ENCODE results near the gene GRID1.
"Not testable (repeated sequence)": the region's sequence is repeated elsewhere in the genome, so short reads cannot be mapped to it uniquely, and the experiment has no call there.

The GRID1 gene

DNA sequence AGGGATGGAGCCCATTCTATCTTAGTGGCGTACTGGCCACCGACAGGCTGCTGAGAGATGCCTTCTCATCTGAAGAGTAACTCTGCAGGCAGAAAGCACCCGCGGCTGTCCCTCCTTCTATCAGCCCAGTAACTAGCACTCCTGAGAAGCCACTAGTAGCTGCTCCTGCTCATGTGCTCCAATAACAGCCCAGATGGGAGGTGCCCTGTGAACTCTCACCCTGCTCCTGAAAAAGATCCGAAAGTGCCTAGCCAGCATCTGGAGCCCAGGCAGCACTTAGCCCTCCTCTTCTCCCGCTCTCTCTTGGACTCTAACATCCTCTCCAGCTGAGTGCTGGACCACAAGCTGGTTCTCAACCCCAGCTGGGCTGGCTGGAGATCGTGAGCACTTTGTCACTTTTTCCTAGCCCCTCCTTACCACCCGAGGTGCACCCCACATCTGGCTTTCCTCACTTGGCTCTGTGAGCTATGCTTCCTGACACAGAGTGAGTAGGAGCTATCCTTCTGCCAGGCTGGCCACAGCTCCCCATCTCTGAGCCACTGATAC lies 239.2 kb downstream of the GRID1 start:
- no peak for DNase-seq

DNA sequence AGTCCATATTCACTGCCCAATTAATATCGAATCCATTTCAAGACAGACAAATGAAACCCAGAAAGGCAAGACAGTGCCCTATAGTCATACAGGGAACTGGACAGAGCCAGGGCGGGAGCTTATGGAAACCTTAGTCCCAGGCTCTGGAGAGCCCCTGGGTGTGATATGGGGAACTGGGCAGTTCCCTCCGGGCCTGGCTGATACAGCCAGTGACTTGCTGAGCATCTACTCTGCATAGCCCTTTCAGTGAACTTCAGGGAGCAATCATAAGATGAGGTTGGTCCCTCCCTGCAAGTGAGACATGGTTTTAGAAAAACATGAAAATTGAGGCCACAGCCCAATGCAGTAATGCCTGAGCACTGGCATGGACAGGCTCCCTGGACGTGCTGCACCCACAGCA lies 241.9 kb downstream of the GRID1 start:
- DNase-seq = no peak

DNA sequence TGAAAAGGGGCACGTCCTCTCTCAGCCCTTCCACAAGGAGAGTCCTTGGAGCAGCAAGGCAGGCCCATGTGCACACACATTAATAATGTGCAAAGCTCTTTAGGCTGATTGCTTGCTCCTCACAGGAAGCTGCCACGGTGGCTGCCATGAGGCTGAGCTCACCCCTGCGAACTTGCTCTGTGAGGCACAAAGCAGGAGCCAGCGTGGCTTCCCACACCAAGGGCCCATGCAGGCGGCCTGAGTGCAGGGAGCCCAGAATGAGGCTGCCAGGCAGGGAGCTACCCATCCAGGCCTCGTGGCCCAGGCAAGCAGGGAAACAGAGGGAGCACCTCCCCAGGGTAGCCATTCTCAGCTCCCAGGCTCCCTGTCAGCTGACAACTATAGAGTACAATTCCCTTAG lies 242.9 kb downstream of the GRID1 start:
- no peak for DNase-seq

DNA sequence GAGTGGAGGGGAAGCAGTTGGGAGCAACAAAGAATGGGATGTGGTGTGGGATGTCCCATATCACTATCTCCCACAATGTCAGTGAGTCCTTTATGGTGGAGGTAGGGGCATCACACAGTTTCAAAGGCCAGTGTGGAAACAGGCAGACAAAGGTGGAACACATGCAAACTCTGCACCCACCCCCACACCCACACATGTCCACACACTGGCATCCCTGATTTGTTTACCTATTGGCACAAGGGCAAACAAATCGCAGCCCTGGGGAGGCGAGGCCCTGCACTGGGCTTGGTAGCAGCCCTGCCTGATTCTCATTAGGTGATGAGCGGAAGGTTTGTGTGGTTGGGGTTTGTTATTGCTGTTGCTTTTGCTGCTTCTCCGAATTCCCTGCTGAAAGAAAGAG lies 243.3 kb downstream of the GRID1 start:
- DNase-seq = no peak

DNA sequence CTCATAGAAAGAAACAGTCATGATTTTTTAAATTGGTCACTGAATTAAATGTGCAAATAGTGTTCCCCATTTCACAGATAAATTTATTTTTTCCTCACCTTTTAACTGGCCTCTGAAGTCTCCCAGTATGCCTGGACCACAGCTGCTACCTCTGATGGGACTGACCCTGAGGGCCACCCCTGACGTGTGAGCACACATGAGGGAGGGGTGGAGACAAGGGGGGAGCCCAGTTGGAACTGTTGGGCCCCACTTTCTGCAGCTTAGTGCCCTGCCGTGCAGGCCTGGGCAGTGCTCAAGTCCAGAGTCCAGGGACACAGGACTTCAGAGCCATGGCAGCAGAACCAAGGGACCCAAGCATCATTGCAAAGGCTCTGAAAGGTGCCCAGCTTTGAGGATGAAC lies 243.9 kb downstream of the GRID1 start:
- DNase-seq = no peak

DNA sequence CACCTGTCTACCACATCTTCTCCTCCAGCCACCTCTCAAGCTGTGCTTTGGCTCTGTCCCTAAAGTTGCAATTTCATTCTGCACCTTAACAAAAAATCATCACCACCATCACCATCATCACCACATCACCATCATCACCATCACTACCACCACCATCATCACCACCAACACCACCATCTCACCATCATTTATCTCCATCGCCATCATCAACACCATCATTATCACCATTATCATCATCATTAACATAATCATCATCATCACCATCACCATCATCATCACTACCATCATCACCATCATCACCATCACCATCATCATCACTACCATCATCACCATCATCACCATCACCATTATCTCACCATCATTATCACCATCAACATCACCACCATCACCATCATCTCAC lies 245.4 kb downstream of the GRID1 start:
- no peak for DNase-seq

DNA sequence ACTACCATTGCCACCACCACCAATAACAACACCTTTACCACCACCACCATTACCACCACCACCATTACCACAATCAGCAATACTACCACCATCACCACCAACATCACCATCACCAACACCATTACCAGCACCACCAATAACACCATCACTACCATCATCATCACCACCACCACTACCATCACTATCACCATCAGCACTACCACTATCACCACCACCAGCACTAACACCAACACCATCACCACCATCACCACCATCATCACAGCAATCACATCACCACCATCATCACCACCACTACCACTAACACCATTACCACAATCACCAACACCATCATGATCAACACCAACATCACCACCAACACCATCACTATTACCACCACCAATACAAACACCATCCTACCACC lies 249.5 kb downstream of the GRID1 start:
- no peak for DNase-seq

DNA sequence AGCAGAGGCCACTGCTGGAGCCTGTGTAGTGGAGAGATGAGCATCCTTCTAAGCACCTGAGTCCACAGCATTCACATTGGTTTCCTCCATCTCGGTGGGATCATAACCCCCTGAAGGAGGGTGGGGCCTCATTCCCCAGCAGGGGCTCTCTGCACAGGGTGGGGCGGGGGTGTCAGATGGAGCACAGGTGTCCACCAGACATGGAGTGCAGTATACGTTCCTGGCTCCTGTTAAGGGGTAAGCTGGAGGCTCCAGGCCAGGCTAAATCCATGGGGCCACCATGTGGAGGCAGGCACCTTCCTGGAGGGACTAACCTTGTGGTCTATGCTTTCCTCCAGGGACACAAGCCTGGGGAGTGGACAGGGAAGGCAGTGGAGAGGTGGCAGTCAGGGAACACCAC lies 252.6 kb downstream of the GRID1 start:
- DNase-seq = no peak

DNA sequence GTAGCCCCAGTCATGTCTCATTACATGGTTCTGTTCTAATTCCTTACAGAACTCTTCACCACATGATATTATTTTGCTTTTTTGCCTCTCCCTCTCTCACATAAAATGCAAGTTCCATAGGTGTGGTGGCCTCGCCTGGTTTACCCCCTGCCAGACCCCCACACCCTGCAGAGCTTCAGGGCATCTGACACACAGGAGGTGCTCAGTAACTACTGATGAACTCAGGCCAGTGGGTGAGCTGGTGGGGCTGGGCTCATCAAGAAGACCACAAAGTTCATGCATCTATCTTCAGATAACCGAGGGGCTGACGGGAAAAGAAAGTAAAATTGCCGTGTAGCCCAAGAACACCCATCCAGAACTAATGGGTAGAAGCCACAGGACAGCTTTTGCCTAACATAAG lies 253.1 kb downstream of the GRID1 start:
- no peak for DNase-seq

DNA sequence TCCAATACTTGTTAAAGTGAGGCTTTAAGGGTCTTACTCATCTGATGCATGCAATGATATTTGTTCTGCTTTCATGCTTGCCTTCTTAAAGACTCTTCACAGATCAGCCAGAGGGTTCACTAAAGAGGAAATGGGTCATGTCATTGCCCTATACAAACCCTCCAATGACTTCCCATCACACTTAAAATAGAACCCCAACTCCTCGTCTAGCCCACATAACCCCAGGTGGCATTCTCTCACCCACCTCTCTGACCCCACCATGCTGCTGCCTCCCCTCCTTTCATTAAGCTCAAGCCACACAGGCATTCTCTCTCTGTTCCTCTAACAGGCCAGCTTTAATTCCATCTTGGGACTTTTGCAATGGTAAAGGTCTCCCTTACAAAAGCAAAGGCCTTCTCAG lies 253.6 kb downstream of the GRID1 start:
- no peak for DNase-seq

DNA sequence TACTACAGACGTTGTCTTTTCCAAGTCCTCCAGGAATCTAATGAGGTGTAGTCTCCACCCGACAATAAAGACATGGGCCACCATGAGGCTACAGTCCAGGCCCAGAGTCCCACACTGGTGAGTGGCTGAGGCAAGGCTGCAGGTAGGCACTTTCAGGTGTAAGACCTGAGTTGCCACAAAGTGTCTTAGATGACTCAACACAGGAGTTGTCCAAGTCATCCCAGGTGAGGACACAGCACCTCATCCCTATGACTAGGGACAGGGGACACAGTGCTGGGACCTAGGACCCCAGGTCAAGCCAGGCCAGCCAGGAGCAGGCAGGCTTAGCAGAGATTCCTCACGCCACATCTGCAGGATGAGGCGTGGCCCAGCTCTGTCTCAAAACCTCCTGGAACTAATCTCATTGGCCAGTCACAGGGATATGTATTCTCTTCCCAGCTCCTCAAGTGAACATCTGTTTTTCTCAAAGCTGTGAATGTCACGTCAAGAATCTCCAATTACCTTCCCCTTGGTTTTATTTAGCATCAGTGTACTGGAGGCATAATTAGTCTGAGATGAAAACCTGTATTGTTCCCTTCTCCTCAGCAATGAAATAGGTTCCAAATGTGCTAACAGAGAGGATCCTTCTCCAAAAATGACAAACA lies 254.6 kb downstream of the GRID1 start:
- DNase-seq = no peak

DNA sequence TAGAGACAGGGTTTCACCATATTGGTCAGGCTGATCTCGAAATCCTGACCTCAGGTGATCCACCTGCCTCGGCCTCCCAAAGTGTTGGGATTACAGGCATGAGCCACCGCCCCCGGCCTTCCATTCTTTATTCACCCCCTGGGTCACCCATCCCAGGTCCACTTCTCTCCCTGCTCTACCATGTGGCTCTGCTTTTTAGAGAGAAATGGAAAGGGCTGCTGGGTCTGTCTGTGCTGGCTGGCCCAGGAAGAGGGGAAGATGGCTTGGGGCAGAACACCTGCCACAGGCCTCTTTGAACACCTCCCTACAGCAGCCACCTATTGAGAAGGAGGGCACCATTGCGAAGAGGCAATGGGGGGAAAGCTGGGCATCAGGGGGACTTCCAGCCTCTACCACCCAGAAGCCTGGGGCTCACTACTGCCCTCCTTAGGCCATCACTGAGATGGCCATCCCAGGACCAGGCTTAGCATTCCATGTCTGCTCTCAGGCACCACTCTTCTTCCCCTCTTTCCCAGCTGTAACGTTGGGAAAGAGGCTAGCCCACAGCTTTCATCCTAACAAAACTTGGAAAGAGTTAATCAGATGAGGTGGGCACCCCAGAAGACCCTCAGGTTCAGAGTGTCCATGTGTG lies 256.3 kb downstream of the GRID1 start:
- DNase-seq = no peak

DNA sequence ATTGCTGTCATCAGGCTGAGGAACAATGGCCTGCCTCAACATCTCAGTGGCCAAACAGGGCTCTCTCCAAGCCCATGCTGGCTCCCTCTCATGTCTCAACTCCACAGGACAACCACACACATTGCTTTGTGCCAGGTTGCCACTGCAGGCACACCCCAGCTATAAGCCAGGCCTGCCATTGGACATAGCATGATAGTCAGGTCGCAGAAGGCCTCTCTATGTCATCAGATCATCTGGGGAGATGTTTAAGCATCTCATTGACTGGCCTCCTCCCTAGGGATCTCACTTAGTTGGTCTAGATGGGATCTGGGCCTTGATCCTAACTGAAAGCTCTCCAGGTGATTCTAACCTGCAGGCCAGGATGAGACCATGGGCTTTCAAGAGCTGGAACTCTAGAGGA lies 257.2 kb downstream of the GRID1 start:
- no peak for DNase-seq

DNA sequence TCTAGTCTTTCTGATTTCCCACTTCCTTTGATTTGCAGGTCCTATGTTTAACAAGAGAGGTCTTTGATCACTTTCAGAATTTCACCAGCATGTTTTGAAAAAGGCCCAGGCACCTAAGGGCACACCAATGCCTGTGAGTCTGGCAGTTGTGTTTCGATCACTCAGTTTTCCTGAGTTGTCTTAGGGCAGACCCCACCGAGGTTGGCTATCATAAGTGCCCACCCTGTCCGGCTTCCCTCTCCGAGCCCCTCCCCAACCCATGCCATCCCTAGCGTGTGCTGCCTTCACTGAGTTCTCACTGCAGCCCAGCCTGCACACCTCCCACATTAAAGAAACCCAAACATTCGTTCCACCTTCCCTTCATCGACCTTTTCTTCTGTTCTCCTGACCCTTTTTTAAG lies 257.9 kb downstream of the GRID1 start:
- DNase-seq = no peak

DNA sequence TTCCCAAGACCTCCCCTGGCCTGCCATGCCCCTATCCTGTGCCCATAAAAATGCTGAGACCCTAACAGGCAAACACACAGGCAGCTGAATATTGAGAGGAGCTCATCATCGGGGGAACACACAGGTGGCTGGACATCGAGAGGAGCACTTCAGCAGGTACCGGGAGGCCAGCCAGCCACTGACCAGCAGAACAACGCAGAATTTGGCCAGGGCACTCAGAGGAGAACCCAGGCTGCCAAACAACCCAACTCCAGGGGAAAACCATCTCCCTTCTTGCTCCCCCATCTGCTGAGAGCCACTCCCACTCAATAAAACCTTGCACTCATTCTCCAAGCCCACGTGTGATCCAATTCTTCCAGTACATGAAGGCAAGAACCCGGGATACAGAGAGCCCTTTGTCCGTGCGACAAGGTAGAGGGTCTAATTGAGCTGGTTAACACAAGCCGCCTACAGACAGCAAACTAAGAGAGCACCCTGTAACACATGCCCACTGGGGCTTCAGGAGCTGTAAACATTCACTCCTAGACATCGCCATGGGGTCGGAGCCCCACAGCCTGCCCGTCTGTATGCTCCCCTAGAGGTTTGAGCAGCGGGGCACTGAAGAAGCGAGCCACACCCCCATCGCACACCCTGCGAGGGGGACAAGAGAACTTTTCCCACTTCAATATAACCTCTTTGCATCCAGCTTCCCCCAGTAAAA lies 258.8 kb downstream of the GRID1 start:
- DNase-seq = not testable (repeated sequence)

DNA sequence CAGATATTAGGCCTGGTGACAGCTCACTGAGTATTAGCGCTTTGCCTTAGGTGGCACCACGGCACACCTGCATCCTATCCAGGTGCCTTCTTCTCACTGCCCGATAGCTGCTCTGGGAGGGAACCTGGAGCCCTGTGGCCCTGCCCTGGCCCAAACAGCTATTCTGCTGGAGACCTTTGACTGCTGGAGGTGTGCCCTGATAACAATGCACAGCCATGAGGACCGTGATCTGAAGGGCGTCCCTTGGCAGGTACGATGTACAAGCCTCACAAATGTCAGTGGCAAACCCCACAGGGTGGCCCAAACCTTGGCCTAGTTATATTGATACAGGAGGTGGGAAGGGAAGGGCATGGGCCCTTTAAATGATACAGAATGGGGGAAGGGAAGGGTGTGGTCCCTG lies 259.5 kb downstream of the GRID1 start:
- no peak for DNase-seq

DNA sequence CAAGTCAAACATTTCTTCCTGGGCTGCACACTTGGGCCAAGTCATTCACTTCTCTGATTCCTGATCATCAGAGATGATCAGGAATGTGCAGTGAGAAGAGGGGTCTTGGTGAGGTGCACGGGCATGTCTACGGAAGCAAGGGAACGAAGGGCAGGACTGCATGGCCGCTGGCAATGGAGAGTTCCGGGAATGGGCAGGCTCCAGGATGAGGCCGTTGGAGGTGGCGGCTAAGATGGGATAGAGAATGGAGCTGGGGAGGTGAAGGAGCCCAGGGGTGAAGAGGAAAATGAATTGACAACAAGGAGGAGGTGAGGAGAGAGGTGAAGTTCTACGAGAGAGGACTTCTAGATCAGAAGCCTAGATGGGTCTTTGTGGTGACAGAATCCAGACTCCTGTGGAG lies 260.0 kb downstream of the GRID1 start:
- DNase-seq = no peak

DNA sequence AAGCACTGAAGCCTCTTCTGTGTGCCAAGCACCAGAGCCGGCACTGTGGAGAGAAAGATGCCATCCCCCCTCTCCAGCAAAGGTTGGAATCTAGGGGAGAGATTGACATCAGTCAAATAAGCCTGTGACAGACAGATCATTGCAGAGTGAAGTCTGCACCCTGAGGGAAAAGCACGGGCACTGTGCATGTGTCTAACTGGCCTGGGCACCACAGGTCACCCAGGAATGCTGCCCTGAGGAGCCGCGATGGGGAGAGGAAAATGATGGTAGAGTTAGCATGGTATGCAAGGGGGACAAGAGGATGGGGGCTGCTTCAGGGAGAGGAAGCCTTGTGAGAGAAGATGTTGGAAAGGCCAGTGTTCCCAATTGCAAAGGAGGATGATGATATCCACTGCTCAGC lies 261.0 kb downstream of the GRID1 start:
- no peak for DNase-seq

DNA sequence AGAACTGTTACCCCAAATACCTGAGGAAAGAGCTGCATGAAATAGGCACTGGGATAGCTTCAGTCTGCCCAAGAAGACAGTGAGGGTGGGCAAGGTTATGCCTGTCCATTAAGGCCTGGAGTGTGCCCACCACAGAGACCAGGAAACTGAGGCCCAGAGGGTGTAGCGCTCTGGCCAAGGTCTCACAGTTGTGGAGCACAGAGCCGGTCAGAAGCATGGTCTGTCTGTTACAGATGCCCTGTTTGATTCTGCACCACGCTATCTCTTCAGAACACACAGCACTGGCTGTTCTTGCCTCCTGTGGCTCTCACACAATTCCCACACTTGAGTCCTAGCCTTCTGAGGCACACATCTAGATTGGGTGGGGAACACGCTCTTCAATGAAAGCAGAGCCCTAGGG lies 261.4 kb downstream of the GRID1 start:
- DNase-seq = no peak

DNA sequence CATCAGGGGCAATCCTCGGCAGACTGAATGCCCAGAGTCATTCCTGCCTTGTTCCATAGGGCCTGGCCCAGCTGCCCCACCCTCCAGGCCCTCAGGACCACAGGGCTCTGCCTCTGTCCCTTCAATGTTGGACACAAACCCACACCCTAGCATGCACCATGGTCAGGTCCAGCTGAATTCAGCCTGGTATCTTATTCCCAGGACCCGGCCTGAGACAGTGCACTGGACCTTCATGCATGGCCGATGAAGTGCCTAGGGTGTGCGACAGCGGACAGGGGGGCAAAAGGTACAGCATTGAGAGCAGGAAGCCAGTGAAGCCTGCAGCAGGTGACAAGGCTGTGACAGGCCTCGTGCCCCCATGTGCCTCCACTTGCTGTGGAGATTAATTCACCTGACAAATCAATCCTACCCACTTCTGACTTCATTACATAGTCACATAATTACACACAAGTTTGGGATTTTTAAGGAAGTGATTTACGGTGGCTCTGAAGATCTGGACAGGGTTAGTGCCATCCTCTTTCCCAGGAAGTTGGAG lies 261.9 kb downstream of the GRID1 start:
- DNase-seq = no peak

DNA sequence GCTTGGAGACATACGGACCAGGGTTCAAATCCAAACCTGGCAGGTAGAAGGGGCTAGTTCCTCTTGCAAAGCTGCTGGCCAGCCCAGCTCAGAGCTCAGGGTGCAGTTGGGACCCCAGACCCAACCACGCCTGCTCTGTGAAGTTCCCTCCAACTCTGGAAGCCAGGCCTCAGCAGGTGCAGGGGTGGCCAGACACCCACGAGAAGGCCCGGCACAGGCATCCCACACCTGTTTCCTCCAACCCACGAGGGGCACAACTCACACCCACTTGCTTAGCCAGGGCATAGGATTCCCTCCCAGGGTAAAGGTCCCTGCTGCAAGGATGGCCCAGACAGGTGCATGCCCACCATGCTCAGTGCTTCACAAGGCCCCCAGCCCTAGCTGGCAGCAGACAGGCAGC lies 262.4 kb downstream of the GRID1 start:
- no peak for DNase-seq

DNA sequence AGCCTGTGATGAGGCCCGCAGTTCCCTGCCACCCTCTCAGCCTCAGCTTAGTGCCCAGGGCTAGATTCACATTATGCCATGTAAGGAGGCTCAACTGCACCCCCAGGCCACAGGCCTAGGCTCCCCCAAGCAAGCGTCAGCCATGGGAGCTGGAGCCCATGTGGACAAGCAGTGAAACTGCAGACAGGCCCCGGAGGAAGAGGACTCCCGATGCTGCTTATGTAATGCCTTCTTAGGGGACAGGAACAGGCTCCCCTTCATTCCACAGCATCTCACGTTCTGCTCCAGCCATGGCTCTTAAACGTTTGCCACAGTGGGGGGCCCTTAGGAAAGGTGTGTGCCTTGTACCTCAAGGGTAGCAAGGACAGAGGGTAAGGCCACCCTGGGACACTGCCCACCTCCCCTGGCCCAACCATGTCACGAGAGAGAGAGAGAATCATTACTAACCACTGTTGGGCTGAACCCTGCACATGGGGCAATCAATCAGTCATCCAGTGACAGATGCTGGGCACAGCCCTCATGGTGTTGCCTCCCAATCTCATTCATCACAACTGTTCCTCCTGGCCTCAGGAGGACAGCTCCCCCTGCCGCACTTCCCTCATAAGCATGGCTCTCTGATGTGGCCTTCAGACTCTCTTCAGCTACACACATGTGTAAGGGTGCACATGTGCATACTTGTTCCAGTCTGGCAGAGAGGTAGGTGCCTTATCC lies 263.0 kb downstream of the GRID1 start:
- no peak for DNase-seq

DNA sequence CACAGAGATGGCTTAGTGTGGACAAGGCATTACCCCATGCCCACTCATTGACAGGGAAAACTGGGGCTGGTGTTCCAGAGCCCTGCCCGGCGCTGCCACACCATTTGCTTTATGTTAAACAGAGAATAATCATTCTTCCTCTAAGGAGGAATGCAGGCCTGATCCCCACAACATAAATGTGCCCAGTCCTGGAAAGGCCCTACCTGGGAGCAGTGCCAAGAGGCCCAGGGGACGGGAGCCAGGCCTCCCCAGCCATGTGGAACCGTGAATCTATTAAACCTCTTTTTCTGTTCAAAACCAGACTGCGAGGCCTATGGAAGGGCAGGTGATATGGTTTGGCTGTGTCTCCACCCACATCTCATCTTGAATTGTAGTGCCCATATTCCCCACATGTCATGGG lies 264.1 kb downstream of the GRID1 start:
- no peak for DNase-seq
